Ovary (tissue), 3 donors: Measurements from ENCODE around the gene SFMBT2.

Experiments
- EP300 ChIP-seq: sonication (generic); formaldehyde crosslinking; IDR thresholded peaks from one replicate; pipeline ENCODE4 v1.6.1; 2017; ENCODE audit warnings: antibody characterized with exemption
- POLR2A ChIP-seq: fragments of 450-650 bp; IDR thresholded peaks from one replicate; pipeline ENCODE4 v1.6.1; 2017; ENCODE audit warnings: antibody characterized with exemption, mild to moderate bottlenecking, moderate library complexity
- TF ChIP-seq, protein P1 (sequence below), 3 donors: fragments of 450-650 bp in 2 of 3; fragments of 200-600 bp in 1 of 3; IDR thresholded peaks; one replicate each; pipeline versions ENCODE4 v1.5.1 to v1.8.0; 2016 to 2022; ENCODE audit warnings: antibody characterized with exemption in 3 of 3, mild to moderate bottlenecking in 1 of 3
- donor health status: DM: no; HTN: no; CAD: no.

- TF ChIP-seq POLR2A = no peak
- TF ChIP-seq, protein P1, sequence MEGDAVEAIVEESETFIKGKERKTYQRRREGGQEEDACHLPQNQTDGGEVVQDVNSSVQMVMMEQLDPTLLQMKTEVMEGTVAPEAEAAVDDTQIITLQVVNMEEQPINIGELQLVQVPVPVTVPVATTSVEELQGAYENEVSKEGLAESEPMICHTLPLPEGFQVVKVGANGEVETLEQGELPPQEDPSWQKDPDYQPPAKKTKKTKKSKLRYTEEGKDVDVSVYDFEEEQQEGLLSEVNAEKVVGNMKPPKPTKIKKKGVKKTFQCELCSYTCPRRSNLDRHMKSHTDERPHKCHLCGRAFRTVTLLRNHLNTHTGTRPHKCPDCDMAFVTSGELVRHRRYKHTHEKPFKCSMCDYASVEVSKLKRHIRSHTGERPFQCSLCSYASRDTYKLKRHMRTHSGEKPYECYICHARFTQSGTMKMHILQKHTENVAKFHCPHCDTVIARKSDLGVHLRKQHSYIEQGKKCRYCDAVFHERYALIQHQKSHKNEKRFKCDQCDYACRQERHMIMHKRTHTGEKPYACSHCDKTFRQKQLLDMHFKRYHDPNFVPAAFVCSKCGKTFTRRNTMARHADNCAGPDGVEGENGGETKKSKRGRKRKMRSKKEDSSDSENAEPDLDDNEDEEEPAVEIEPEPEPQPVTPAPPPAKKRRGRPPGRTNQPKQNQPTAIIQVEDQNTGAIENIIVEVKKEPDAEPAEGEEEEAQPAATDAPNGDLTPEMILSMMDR (IDR thresholded peaks at IDR 0.05) = no peak
- TF ChIP-seq EP300 = no peak
These were observed 21.0 kb downstream of the SFMBT2 start for GRCh38 chr10:7389844-7390243.
